Medulla oblongata (tissue), 1 donor: ENCODE data around the gene DTX2.
"Not testable (repeated sequence)": the region's sequence is repeated elsewhere in the genome, so short reads cannot be mapped to it uniquely, and the experiment has no call there.

Experiments
- DNase-seq: peaks from one replicate; pipeline ENCODE4 v3.0.0-alpha.2; 2015; ENCODE audit errors: extremely low spot score

Gene DTX2

GRCh38 chr7:76487969-76488368, 26.5 kb downstream of the DTX2 start:
- not testable (repeated sequence) for DNase-seq

- DNase-seq, result not testable (repeated sequence)
Measured at GRCh38 chr7:76492139-76492538, 30.6 kb downstream of the DTX2 start.

- DNase-seq, result not testable (repeated sequence)
Measured at GRCh38 chr7:76495717-76496116, 34.2 kb downstream of the DTX2 start.

- DNase-seq, result not testable (repeated sequence)
Measured at GRCh38 chr7:76497918-76498582, 36.5 kb downstream of the DTX2 start.

GRCh38 chr7:76498583-76499200, 37.2 kb downstream of the DTX2 start:
- DNase-seq, result not testable (repeated sequence)

GRCh38 chr7:76499201-76499923, 37.9 kb downstream of the DTX2 start:
- DNase-seq, result not testable (repeated sequence)

- not testable (repeated sequence) for DNase-seq
Measured at GRCh38 chr7:76499924-76500241, 38.4 kb downstream of the DTX2 start.

GRCh38 chr7:76502224-76502623, 40.7 kb downstream of the DTX2 start:
- not testable (repeated sequence) for DNase-seq

GRCh38 chr7:76502836-76503235, 41.3 kb downstream of the DTX2 start:
- DNase-seq, result not testable (repeated sequence)

- DNase-seq, result not testable (repeated sequence)
Measured at GRCh38 chr7:76503244-76503643, 41.7 kb downstream of the DTX2 start.

GRCh38 chr7:76504351-76505167, 43.0 kb downstream of the DTX2 start:
- not testable (repeated sequence) for DNase-seq

- no peak for DNase-seq
Measured at GRCh38 chr7:76505168-76506080, 43.9 kb downstream of the DTX2 start.

- DNase-seq, result no peak
Measured at GRCh38 chr7:76506081-76506440, 44.6 kb downstream of the DTX2 start.

GRCh38 chr7:76506643-76507042, 45.1 kb downstream of the DTX2 start:
- not testable (repeated sequence) for DNase-seq

- no peak for DNase-seq
Measured at GRCh38 chr7:76507723-76508406, 46.4 kb downstream of the DTX2 start.

- no peak for DNase-seq
Measured at GRCh38 chr7:76509931-76510877, 48.7 kb downstream of the DTX2 start, which contains the start of gene UPK3B. Gene UPK3B, plus strand, starts transcription at chr7:76510552. Its CDS starts 101 bp downstream, at chr7:76510653.

- not testable (repeated sequence) for DNase-seq
Measured at GRCh38 chr7:76511200-76511910, 49.8 kb downstream of the DTX2 start.
